ENCODE data around the gene NPC1L1. TPM values are rescaled to one million over a fixed set of nuclear protein-coding genes. Genes with fewer than 3 reads are reported as not detected.

Gene NPC1L1
- total RNA-seq, 4 donors from 2014 or later: 0.04 to 0.07 TPM; not detected in 2

GRCh38 chr7:44572771-44573170 lies 31.6 kb upstream of the NPC1L1 start:
- intact Hi-C loops (cut with DNase I; ENCODE audit: low total_unique reads): no loop called here
- DNase-seq (no peak), ATAC-seq (no peak)
- in situ Hi-C loops (cut with MboI; ENCODE audit: low sequenced_read_pairs in 4 of 4): no loop called here
- Histone ChIP-seq H3K9me3 (no peaks in the 10 kb centered on the region), H3K36me3 (peaks cover 0 to 52% of the 10 kb centered on the region in 2 donors), H3K4me3 (peak overlapping the region; percentile 88 to 99 (median 96)), H3K27me3 (no peaks in the 10 kb centered on the region), H3K4me1 (peaks cover 26 to 27% of the 10 kb centered on the region in 2 donors), H3K27ac (peak overlapping the region; percentile 88 to 98 (median 93))
- TF ChIP-seq POLR2A (IDR thresholded peaks at IDR 0.05) (no peak), CTCF (IDR thresholded peaks at IDR 0.05 in 4 of 5, conservative IDR thresholded peaks at IDR 0.05 in 1 of 5) (no peak)

- Histone ChIP-seq H3K36me3 (peaks cover 0 to 75% of the 10 kb centered on the region in 2 donors), H3K27me3 (no peaks in the 10 kb centered on the region), H3K4me3 (no peak overlapping the region), H3K27ac (no peak overlapping the region), H3K9me3 (no peaks in the 10 kb centered on the region), H3K4me1 (peaks cover 23 to 25% of the 10 kb centered on the region in 2 donors)
- ATAC-seq (no peak), DNase-seq (no peak)
- in situ Hi-C loops (cut with MboI; ENCODE audit: low sequenced_read_pairs in 4 of 4): no loop called here
- TF ChIP-seq CTCF (IDR thresholded peaks at IDR 0.05 in 4 of 5, conservative IDR thresholded peaks at IDR 0.05 in 1 of 5) (no peak), POLR2A (IDR thresholded peaks at IDR 0.05) (no peak)
- intact Hi-C loops (cut with DNase I; ENCODE audit: low total_unique reads): loop anchor here (10.0 kb wide), 1 partner anchor 195 kb away; no protein-coding TSS in a partner anchor
These were observed 28.8 kb upstream of the NPC1L1 start for GRCh38 chr7:44569959-44570358.

- Histone ChIP-seq H3K27me3 (no peaks in the 10 kb centered on the region), H3K4me3 (no peak overlapping the region), H3K27ac (no peak overlapping the region), H3K9me3 (no peaks in the 10 kb centered on the region), H3K36me3 (peaks cover 0 to 85% of the 10 kb centered on the region in 2 donors), H3K4me1 (peaks cover 14 to 20% of the 10 kb centered on the region in 2 donors)
- ATAC-seq (no peak), DNase-seq (no peak)
- in situ Hi-C loops (cut with MboI; ENCODE audit: low sequenced_read_pairs in 4 of 4) (no loop called here), intact Hi-C loops (cut with DNase I; ENCODE audit: low total_unique reads) (loop anchor here (10.0 kb wide), 1 partner anchor 194 kb away; no protein-coding TSS in a partner anchor)
- TF ChIP-seq POLR2A (IDR thresholded peaks at IDR 0.05) (no peak), CTCF (IDR thresholded peaks at IDR 0.05 in 4 of 5, conservative IDR thresholded peaks at IDR 0.05 in 1 of 5) (no peak)
These were observed 27.8 kb upstream of the NPC1L1 start for GRCh38 chr7:44568771-44569560.

GRCh38 chr7:44567884-44568283 lies 26.8 kb upstream of the NPC1L1 start:
- in situ Hi-C loops (cut with MboI; ENCODE audit: low sequenced_read_pairs in 4 of 4): no loop called here

More at GRCh38 chr7:44567884-44568283, 26.8 kb upstream of the NPC1L1 start:
- peaks cover 0 to 94% of the 10 kb centered on the region in 2 donors for H3K36me3 ChIP-seq
- H3K27me3 ChIP-seq: no peaks in the 10 kb centered on the region
- intact Hi-C loops (cut with DNase I; ENCODE audit: low total_unique reads): loop anchor here (10.0 kb wide), 1 partner anchor 193 kb away; no protein-coding TSS in a partner anchor
- H3K4me3 ChIP-seq: no peak overlapping the region
- DNase-seq (no peak), ATAC-seq (no peak)
- TF ChIP-seq POLR2A (IDR thresholded peaks at IDR 0.05): no peak
- TF ChIP-seq CTCF (IDR thresholded peaks at IDR 0.05 in 4 of 5, conservative IDR thresholded peaks at IDR 0.05 in 1 of 5): no peak
- H3K4me1 ChIP-seq: peaks cover 10 to 16% of the 10 kb centered on the region in 2 donors
- no peaks in the 10 kb centered on the region for H3K9me3 ChIP-seq
- no peak overlapping the region for H3K27ac ChIP-seq
